Measurements from ENCODE around the gene SHISA5.

SHISA5 gene

DNA sequence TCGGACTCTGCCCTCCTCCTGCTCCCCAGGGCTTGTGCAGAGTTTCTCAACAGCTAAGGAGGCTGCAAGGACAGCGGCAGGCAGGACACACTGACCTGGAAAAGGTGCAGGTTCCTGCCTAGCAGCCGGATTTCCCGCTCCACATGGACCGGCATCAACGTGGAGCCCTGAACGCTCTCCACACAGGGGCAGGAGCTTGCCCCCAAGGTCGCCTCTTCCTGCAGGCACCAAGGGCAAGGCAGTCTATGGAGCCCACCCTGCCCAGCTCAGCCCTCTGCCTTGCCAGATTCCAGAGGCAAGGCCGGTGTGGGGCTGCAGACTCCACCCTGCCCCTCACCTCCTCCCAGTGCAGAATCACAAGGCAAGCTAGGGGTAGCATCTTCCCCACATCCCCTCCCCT, 84.8 kb downstream of the SHISA5 start:
- DNase-seq (ENCODE audit: low read depth, low spot score) = no peak
- no peaks in the 10 kb centered on the region for H3K36me3 ChIP-seq (ENCODE audit: insufficient read depth, low read length)
- no peak overlapping the region for H3K27ac ChIP-seq
- no peak overlapping the region for H3K4me3 ChIP-seq
- no peak for TF ChIP-seq EZH2 (IDR thresholded peaks at IDR 0.05)
- no peak for TF ChIP-seq FOXP2 (optimal IDR thresholded peaks at IDR 0.05; ENCODE audit: control extremely low read depth, extremely low read length, insufficient read depth)
- TF ChIP-seq POLR2AphosphoS5 (IDR thresholded peaks at IDR 0.05; ENCODE audit: borderline replicate concordance, low read depth, low read length) = no peak
- H3K9ac ChIP-seq (ENCODE audit: insufficient read length) = no peak overlapping the region
- no peaks in the 10 kb centered on the region for H3K9me3 ChIP-seq (ENCODE audit: low read depth, low read length)

DNA sequence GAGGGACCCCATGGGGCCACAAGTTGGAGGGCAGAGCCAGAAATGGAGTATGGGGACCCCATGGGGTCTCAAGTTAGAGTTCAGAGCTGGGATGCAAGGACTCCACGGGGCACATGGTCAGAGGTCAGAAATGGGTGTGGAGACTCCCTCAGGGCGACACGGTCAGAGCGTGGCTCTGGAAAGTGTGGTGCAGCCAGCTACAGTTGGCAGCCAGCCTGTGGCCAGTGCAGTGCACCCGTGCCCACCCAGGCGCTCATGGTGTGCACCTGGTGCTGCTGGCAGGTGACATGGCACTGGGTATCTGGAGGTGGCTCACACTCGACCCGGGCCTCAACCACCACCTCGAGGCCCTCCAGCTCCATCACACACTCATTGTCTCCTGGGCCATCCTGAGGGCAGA, 85.3 kb downstream of the SHISA5 start:
- Histone ChIP-seq H3K4me3 (no peak overlapping the region), H3K9ac (ENCODE audit: insufficient read length) (no peak overlapping the region), H3K36me3 (ENCODE audit: insufficient read depth, low read length) (no peaks in the 10 kb centered on the region), H3K9me3 (ENCODE audit: low read depth, low read length) (no peaks in the 10 kb centered on the region), H3K27ac (no peak overlapping the region)
- TF ChIP-seq EZH2 (IDR thresholded peaks at IDR 0.05) (no peak), FOXP2 (optimal IDR thresholded peaks at IDR 0.05; ENCODE audit: control extremely low read depth, extremely low read length, insufficient read depth) (no peak), POLR2AphosphoS5 (IDR thresholded peaks at IDR 0.05; ENCODE audit: borderline replicate concordance, low read depth, low read length) (no peak)
- DNase-seq (ENCODE audit: low read depth, low spot score) = no peak

DNA sequence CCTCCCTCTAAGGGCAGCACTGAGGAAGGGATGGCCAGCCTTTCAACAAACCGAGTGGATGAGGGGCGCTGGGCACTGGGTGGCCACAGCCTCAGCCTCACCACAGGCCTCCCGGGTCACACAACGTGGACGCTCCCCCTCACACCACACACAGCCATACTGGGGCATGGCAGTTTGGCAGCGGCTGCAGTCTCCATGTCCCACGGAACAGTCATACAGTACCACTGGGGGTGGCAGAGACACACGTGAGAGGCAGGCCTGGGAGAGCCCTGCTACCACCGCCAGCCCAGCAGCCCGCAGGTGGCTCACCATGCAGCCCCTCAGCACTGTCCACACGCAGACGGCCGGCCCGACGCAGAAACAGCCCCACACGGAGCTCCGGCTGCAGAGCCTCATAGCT, 85.8 kb downstream of the SHISA5 start:
- TF ChIP-seq FOXP2 (optimal IDR thresholded peaks at IDR 0.05; ENCODE audit: control extremely low read depth, extremely low read length, insufficient read depth) = no peak
- TF ChIP-seq POLR2AphosphoS5 (IDR thresholded peaks at IDR 0.05; ENCODE audit: borderline replicate concordance, low read depth, low read length) = no peak
- no peak for TF ChIP-seq EZH2 (IDR thresholded peaks at IDR 0.05)
- no peak overlapping the region for H3K4me3 ChIP-seq
- H3K9me3 ChIP-seq (ENCODE audit: low read depth, low read length) = no peaks in the 10 kb centered on the region
- DNase-seq (ENCODE audit: low read depth, low spot score) = no peak
- H3K27ac ChIP-seq = no peak overlapping the region
- no peak overlapping the region for H3K9ac ChIP-seq (ENCODE audit: insufficient read length)
- H3K36me3 ChIP-seq (ENCODE audit: insufficient read depth, low read length) = no peaks in the 10 kb centered on the region

All from SK-N-MC (cell line).